MM.1S (cell line): ENCODE measurements around the gene DCAF17.

Experiments
- DNase-seq: peaks from one replicate; pipeline ENCODE4 v3.0.0-alpha.2; 2015
- H2AFZ ChIP-seq: fragments of 300-600 bp; sonication (generic); 2 replicates; pipeline ENCODE4 v1.6.0; 2016; ENCODE audit warnings: antibody characterized with exemption, low read length
- H3F3A ChIP-seq: fragments of 300-600 bp; sonication (generic); 2 replicates; pipeline ENCODE4 v1.6.1; 2016; ENCODE audit warnings: mild to moderate bottlenecking, antibody characterized with exemption, low read length, moderate library complexity, mixed read lengths; ENCODE audit not compliant: insufficient read depth
- H3K27ac ChIP-seq: fragments of 300-600 bp; sonication (generic); 2 replicates; pipeline ENCODE4 v1.5.1; 2016; ENCODE audit warnings: mild to moderate bottlenecking, low read length
- H3K27me3 ChIP-seq: fragments of 300-600 bp; sonication (generic); replicated peaks from 2 replicates; pipeline ENCODE4 v1.6.0; 2016; ENCODE audit warnings: low read length; ENCODE audit not compliant: insufficient read depth
- H3K36me3 ChIP-seq: fragments of 300-600 bp; sonication (generic); replicated peaks from 2 replicates; pipeline ENCODE4 v1.6.1; 2016; ENCODE audit warnings: mild to moderate bottlenecking, low read length, mixed read lengths; ENCODE audit not compliant: insufficient read depth
- H3K4me1 ChIP-seq: fragments of 300-600 bp; sonication (generic); 2 replicates; pipeline ENCODE4 v1.6.1; 2016; ENCODE audit warnings: low read length, mixed read lengths
- H3K4me2 ChIP-seq: fragments of 300-600 bp; sonication (generic); 2 replicates; pipeline ENCODE4 v1.6.0; 2016; ENCODE audit warnings: low read depth, low read length
- H3K4me3 ChIP-seq: fragments of 300-600 bp; sonication (generic); 2 replicates; pipeline ENCODE4 v1.5.1; 2016; ENCODE audit warnings: low read length, mixed read lengths
- H3K79me2 ChIP-seq: fragments of 300-600 bp; sonication (generic); 2 replicates; pipeline ENCODE4 v1.6.1; 2016; ENCODE audit warnings: mixed run types, low read length, mixed read lengths
- H3K9ac ChIP-seq: fragments of 300-600 bp; sonication (generic); 2 replicates; pipeline ENCODE4 v1.6.1; 2016; ENCODE audit warnings: low read length, mixed read lengths
- H3K9me2 ChIP-seq: fragments of 300-600 bp; sonication (generic); replicated peaks from 2 replicates; pipeline ENCODE4 v1.6.1; 2016; ENCODE audit warnings: mild to moderate bottlenecking, low read length, mixed read lengths; ENCODE audit not compliant: insufficient read depth
- H3K9me3 ChIP-seq: fragments of 300-600 bp; sonication (generic); replicated peaks from 2 replicates; pipeline ENCODE4 v1.6.1; 2016; ENCODE audit warnings: mild to moderate bottlenecking, low read length, mixed read lengths; ENCODE audit not compliant: insufficient read depth
- H4K20me1 ChIP-seq: fragments of 300-600 bp; sonication (generic); 2 replicates; pipeline ENCODE4 v1.6.1; 2016; ENCODE audit warnings: mild to moderate bottlenecking, low read length, moderate library complexity, mixed read lengths; ENCODE audit not compliant: insufficient read depth
- EZH2 ChIP-seq: fragments of 300-600 bp; sonication (generic); optimal IDR thresholded peaks from 2 replicates; pipeline ENCODE3; 2017; ENCODE audit warnings: low read depth, mild to moderate bottlenecking, antibody characterized with exemption, low read length, mixed read lengths
- EZH2phosphoT487 ChIP-seq: fragments of 300-600 bp; sonication (generic); IDR thresholded peaks from 2 replicates; pipeline ENCODE4 v1.6.1; 2018; ENCODE audit warnings: antibody characterized with exemption, low read length
- TF ChIP-seq, protein P1 (sequence below): fragments of 300-600 bp; sonication (generic); IDR thresholded peaks from 2 replicates; pipeline ENCODE4 v1.5.1; 2016; ENCODE audit warnings: antibody characterized with exemption, low read length, mixed read lengths

Gene DCAF17

DNA sequence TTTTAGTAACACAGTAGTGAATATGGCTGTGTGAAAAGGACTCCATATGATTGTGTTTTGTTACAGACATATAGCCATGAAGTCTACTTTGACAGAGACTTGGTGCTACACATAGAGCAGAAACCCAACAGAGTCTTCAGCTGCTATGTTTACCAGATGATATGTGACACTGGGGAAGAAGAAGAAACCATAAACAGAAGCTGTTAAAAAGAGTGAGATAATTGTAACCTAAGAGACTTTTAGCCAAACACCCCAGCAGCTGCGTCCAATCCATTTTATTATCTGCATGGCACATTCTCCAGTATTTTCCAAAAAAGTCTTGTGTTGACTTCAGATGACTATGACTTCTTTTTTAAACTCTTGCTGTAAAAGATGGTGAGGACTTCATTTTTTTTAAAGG lies 46.9 kb downstream of the DCAF17 start:
- Histone ChIP-seq H4K20me1 (no peaks in the 10 kb centered on the region), H3K9me3 (no peaks in the 10 kb centered on the region), H2AFZ (no peak overlapping the region), H3K4me2 (no peak overlapping the region), H3K9me2 (no peaks in the 10 kb centered on the region), H3K4me3 (no peak overlapping the region), H3F3A (no peaks in the 10 kb centered on the region), H3K9ac (no peak overlapping the region), H3K4me1 (peaks cover 7% of the 10 kb centered on the region), H3K27ac (no peak overlapping the region), H3K27me3 (no peaks in the 10 kb centered on the region), H3K36me3 (no peaks in the 10 kb centered on the region), H3K79me2 (no peaks in the 10 kb centered on the region)
- no peak for TF ChIP-seq EZH2
- no peak for TF ChIP-seq EZH2phosphoT487
- TF ChIP-seq, protein P1, sequence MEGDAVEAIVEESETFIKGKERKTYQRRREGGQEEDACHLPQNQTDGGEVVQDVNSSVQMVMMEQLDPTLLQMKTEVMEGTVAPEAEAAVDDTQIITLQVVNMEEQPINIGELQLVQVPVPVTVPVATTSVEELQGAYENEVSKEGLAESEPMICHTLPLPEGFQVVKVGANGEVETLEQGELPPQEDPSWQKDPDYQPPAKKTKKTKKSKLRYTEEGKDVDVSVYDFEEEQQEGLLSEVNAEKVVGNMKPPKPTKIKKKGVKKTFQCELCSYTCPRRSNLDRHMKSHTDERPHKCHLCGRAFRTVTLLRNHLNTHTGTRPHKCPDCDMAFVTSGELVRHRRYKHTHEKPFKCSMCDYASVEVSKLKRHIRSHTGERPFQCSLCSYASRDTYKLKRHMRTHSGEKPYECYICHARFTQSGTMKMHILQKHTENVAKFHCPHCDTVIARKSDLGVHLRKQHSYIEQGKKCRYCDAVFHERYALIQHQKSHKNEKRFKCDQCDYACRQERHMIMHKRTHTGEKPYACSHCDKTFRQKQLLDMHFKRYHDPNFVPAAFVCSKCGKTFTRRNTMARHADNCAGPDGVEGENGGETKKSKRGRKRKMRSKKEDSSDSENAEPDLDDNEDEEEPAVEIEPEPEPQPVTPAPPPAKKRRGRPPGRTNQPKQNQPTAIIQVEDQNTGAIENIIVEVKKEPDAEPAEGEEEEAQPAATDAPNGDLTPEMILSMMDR, result no peak
- no peak for DNase-seq

DNA sequence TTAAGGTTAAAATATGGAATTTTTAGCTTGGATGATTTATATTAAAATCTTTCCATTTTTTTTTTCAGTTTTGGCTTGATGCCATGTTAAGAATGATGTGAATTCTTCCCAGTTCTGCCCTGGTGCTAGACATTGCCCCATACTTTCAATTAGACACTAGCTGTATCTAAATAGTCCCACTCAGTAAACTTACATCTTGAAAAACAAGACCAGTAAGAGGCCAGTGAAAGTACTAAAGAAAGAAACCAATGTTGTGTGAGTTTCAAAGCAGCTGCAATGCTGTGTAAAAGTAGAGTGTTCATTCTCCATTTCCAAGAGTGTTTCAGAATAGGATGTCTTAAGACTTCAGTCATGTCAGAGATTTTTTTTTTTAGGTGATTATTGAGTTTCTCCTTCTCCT lies 48.3 kb downstream of the DCAF17 start:
- Histone ChIP-seq H3K4me1 (peaks cover 7% of the 10 kb centered on the region), H3K4me2 (no peak overlapping the region), H3K79me2 (no peaks in the 10 kb centered on the region), H3K27ac (no peak overlapping the region), H3K27me3 (no peaks in the 10 kb centered on the region), H3K9me3 (no peaks in the 10 kb centered on the region), H4K20me1 (no peaks in the 10 kb centered on the region), H3K9me2 (no peaks in the 10 kb centered on the region), H3K36me3 (no peaks in the 10 kb centered on the region), H2AFZ (no peak overlapping the region), H3K9ac (no peak overlapping the region), H3F3A (no peaks in the 10 kb centered on the region), H3K4me3 (no peak overlapping the region)
- no peak for DNase-seq
- TF ChIP-seq EZH2phosphoT487 (no peak), EZH2 (no peak)
- TF ChIP-seq, protein P1, result no peak

DNA sequence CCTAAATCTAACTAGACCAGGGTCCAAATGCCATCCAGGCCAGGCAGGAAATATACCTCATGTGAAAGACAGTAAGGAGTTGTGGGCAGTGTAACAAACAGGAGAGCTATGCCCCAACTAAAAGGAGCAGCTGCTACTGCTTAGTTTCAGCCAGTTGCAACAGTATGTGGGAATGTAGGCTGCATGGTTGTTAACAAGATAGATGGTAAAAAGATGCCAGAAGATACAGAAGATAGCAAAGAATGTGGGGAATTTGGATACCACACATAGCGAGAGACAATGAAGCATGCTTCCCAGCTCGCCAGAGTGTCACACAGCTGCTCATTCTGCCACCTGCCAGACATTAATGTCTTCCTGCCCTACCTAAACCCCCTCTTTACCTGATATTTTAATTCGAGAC lies 48.9 kb downstream of the DCAF17 start:
- H3K9me2 ChIP-seq, result no peaks in the 10 kb centered on the region
- no peaks in the 10 kb centered on the region for H4K20me1 ChIP-seq
- no peak for TF ChIP-seq EZH2
- no peak for TF ChIP-seq EZH2phosphoT487
- TF ChIP-seq, protein P1, result no peak
- H3K4me3 ChIP-seq, result no peak overlapping the region
- peaks cover 7% of the 10 kb centered on the region for H3K4me1 ChIP-seq
- no peaks in the 10 kb centered on the region for H3K9me3 ChIP-seq
- H3K27ac ChIP-seq, result no peak overlapping the region
- no peak overlapping the region for H2AFZ ChIP-seq
- no peaks in the 10 kb centered on the region for H3K36me3 ChIP-seq
- DNase-seq, result no peak
- H3K27me3 ChIP-seq, result no peaks in the 10 kb centered on the region
- H3K4me2 ChIP-seq, result no peak overlapping the region
- no peaks in the 10 kb centered on the region for H3F3A ChIP-seq
- H3K9ac ChIP-seq, result no peak overlapping the region
- no peaks in the 10 kb centered on the region for H3K79me2 ChIP-seq

DNA sequence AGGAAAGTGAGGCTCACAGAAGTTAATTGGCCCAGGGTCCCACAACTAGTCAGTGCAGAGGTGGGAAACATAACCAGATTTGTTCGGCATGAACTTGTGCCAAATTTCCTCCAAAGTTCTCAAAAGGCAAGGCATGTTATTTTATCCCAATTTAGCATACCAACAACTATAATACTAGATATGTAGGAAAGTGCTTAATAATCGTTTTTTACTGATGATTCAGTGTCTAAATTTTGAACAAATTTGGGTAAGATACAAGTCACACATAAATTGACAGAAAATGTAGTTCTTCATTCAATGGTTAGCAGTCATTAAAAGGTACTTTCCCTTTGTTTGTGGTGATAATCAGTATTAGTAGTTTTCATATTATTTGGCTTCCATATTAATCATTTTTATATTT lies 49.8 kb downstream of the DCAF17 start:
- H3K9me2 ChIP-seq, result no peaks in the 10 kb centered on the region
- H3K4me3 ChIP-seq, result no peak overlapping the region
- H3F3A ChIP-seq, result no peaks in the 10 kb centered on the region
- H3K9ac ChIP-seq, result no peak overlapping the region
- H3K9me3 ChIP-seq, result no peaks in the 10 kb centered on the region
- H3K4me2 ChIP-seq, result no peak overlapping the region
- TF ChIP-seq, protein P1, result no peak
- TF ChIP-seq EZH2 (no peak), EZH2phosphoT487 (no peak)
- H3K4me1 ChIP-seq, result peaks cover 7% of the 10 kb centered on the region
- H4K20me1 ChIP-seq, result no peaks in the 10 kb centered on the region
- DNase-seq, result no peak
- H3K79me2 ChIP-seq, result no peaks in the 10 kb centered on the region
- H3K27ac ChIP-seq, result no peak overlapping the region
- H3K27me3 ChIP-seq, result no peaks in the 10 kb centered on the region
- no peaks in the 10 kb centered on the region for H3K36me3 ChIP-seq
- no peak overlapping the region for H2AFZ ChIP-seq
